CD4-positive, CD25-positive, alpha-beta regulatory T cell (primary cell): ENCODE measurements around the gene MAN2A1. TPM values are rescaled to one million over a fixed set of nuclear protein-coding genes. Genes with fewer than 3 reads are reported as not detected.

ENCODE experiments used
- ATAC-seq, 2 donors: fragments of 150-1000 bp; cut with Tn5 transposase; one replicate each; pipeline ENCODE4 v1.10.0; 2021; ENCODE audit warnings: low read depth in 2 of 2, moderate number of reproducible peaks in 2 of 2, moderate library complexity in 1 of 2
- DNase-seq, 3 donors: peaks; one replicate each; pipeline versions ENCODE4 v3.0.0 to v3.0.0-alpha.2; 2012 to 2022; ENCODE audit warnings: mixed read lengths in 1 of 3
- H3K27ac ChIP-seq: one replicate; pipeline ENCODE4 v1.7.0; 2013; ENCODE audit warnings: mild to moderate bottlenecking, low read length; ENCODE audit not compliant: insufficient read depth, poor library complexity, severe bottlenecking
- H3K27me3 ChIP-seq: one replicate; pipeline ENCODE4 v1.7.0; 2013; ENCODE audit warnings: low read length; ENCODE audit not compliant: control insufficient read depth, insufficient read depth
- H3K36me3 ChIP-seq: one replicate; pipeline ENCODE4 v1.7.0; 2013; ENCODE audit warnings: mild to moderate bottlenecking, low read length, moderate library complexity; ENCODE audit not compliant: control insufficient read depth, insufficient read depth
- H3K4me1 ChIP-seq: 2 replicates; pipeline ENCODE4 v1.7.0; 2013; ENCODE audit warnings: mild to moderate bottlenecking, low read length; ENCODE audit not compliant: insufficient read depth, control insufficient read depth, poor library complexity, severe bottlenecking
- H3K4me3 ChIP-seq: one replicate; pipeline ENCODE4 v1.7.0; 2013; ENCODE audit warnings: low read depth, mild to moderate bottlenecking, low read length, moderate library complexity
- H3K9me3 ChIP-seq, 2 experiments: 1 replicate in 1 of 2; 2 replicates in 1 of 2; pipeline ENCODE4 v1.7.0; 2013; ENCODE audit warnings: low read length in 2 of 2, mild to moderate bottlenecking in 1 of 2, moderate library complexity in 1 of 2; ENCODE audit not compliant: control insufficient read depth in 2 of 2
- H3K27ac Mint-ChIP-seq, 3 donors: one replicate each; pipeline ENCODE4 v1.8.0; 2020 to 2022; ENCODE audit warnings: mild to moderate bottlenecking in 3 of 3, mixed read lengths in 3 of 3, moderate library complexity in 2 of 3
- H3K27me3 Mint-ChIP-seq: one replicate; pipeline ENCODE4 v1.8.0; 2022; ENCODE audit warnings: mild to moderate bottlenecking, mixed read lengths
- H3K36me3 Mint-ChIP-seq: one replicate; pipeline ENCODE4 v1.8.0; 2020; ENCODE audit warnings: mixed read lengths
- H3K4me1 Mint-ChIP-seq, 4 donors: one replicate each; pipeline ENCODE4 v1.8.0; 2020 to 2022; ENCODE audit warnings: mixed read lengths in 4 of 4, mild to moderate bottlenecking in 1 of 4
- H3K4me3 Mint-ChIP-seq, 4 donors: one replicate each; pipeline ENCODE4 v1.8.0; 2020 to 2022; ENCODE audit warnings: mild to moderate bottlenecking in 4 of 4, mixed read lengths in 4 of 4, moderate library complexity in 3 of 4
- H3K9me3 Mint-ChIP-seq, 7 donors: one replicate each; pipeline ENCODE4 v1.8.0; 2020 to 2022; ENCODE audit warnings: mixed read lengths in 7 of 7, mild to moderate bottlenecking in 3 of 7, moderate library complexity in 2 of 7
- polyA plus RNA-seq, 4 donors: library from polyadenylated mRNA; unstranded; fragments of 300-500 nt; fragmentation: Illumina TruSeq; gene quantifications; one replicate each; pipeline ENCODE4 v1.2.3, GENCODE V29; 2021
- total RNA-seq: library from RNA; stranded (reverse); gene quantifications from one replicate; pipeline ENCODE4 v1.2.3, GENCODE V29; 2022

Gene MAN2A1
- total and polyA plus RNA-seq, 5 donors from 2014 or later, result 20.7 to 71.5 (median 21.3) TPM

- no peaks in the 10 kb centered on the region for H3K36me3 ChIP-seq
- H3K27me3 ChIP-seq, result peaks cover 16% of the 10 kb centered on the region
- H3K27me3 Mint-ChIP-seq, result peaks cover 41% of the 10 kb centered on the region
- no peak for ATAC-seq
- H3K27ac Mint-ChIP-seq, result no peak overlapping the region
- H3K36me3 Mint-ChIP-seq, result no peaks in the 10 kb centered on the region
- H3K4me1 ChIP-seq, result no peaks in the 10 kb centered on the region
- H3K9me3 ChIP-seq, result no peaks in the 10 kb centered on the region
- H3K9me3 Mint-ChIP-seq, result peaks cover 0 to 2% (median 0%) of the 10 kb centered on the region in 7 donors
- no peak overlapping the region for H3K4me3 ChIP-seq
- no peak overlapping the region for H3K27ac ChIP-seq
- no peak for DNase-seq
- no peak overlapping the region for H3K4me3 Mint-ChIP-seq
- H3K4me1 Mint-ChIP-seq, result no peaks in the 10 kb centered on the region
Measured at GRCh38 chr5:109668668-109669422, 20.9 kb upstream of the MAN2A1 start.

- peaks cover 0 to 2% (median 0%) of the 10 kb centered on the region in 7 donors for H3K9me3 Mint-ChIP-seq
- H3K4me3 Mint-ChIP-seq, result no peak overlapping the region
- peaks cover 23% of the 10 kb centered on the region for H3K27me3 ChIP-seq
- DNase-seq (no peak), ATAC-seq (no peak)
- peaks cover 53% of the 10 kb centered on the region for H3K27me3 Mint-ChIP-seq
- H3K27ac Mint-ChIP-seq, result no peak overlapping the region
- H3K27ac ChIP-seq, result no peak overlapping the region
- no peaks in the 10 kb centered on the region for H3K9me3 ChIP-seq
- no peaks in the 10 kb centered on the region for H3K4me1 Mint-ChIP-seq
- H3K4me3 ChIP-seq, result no peak overlapping the region
- no peaks in the 10 kb centered on the region for H3K4me1 ChIP-seq
- no peaks in the 10 kb centered on the region for H3K36me3 ChIP-seq
- no peaks in the 10 kb centered on the region for H3K36me3 Mint-ChIP-seq
Measured at GRCh38 chr5:109669991-109670706, 19.6 kb upstream of the MAN2A1 start.

- H3K27ac ChIP-seq, result no peak overlapping the region
- H3K27me3 Mint-ChIP-seq, result peaks cover 62% of the 10 kb centered on the region
Measured at GRCh38 chr5:109671136-109671535, 18.6 kb upstream of the MAN2A1 start.

GRCh38 chr5:109674596-109674995 lies 15.1 kb upstream of the MAN2A1 start:
- no peak for ATAC-seq
- H3K27ac Mint-ChIP-seq, result no peak overlapping the region
- H3K36me3 Mint-ChIP-seq, result no peaks in the 10 kb centered on the region
- H3K4me1 ChIP-seq, result no peaks in the 10 kb centered on the region
- peaks cover 35% of the 10 kb centered on the region for H3K27me3 ChIP-seq
- no peaks in the 10 kb centered on the region for H3K4me1 Mint-ChIP-seq
- H3K9me3 Mint-ChIP-seq, result peaks cover 0 to 2% (median 0%) of the 10 kb centered on the region in 7 donors
- H3K36me3 ChIP-seq, result no peaks in the 10 kb centered on the region
- H3K9me3 ChIP-seq, result no peaks in the 10 kb centered on the region
- H3K27ac ChIP-seq, result no peak overlapping the region
- no peak for DNase-seq
- peaks cover 67% of the 10 kb centered on the region for H3K27me3 Mint-ChIP-seq
- no peak overlapping the region for H3K4me3 Mint-ChIP-seq
- no peak overlapping the region for H3K4me3 ChIP-seq

More at GRCh38 chr5:109671136-109671535, 18.6 kb upstream of the MAN2A1 start:
- Mint-ChIP-seq H3K27ac (no peak overlapping the region), H3K36me3 (no peaks in the 10 kb centered on the region), H3K4me1 (no peaks in the 10 kb centered on the region), H3K4me3 (no peak overlapping the region), H3K9me3 (peaks cover 0 to 2% (median 0%) of the 10 kb centered on the region in 7 donors)
- no peaks in the 10 kb centered on the region for H3K4me1 ChIP-seq
- no peak overlapping the region for H3K4me3 ChIP-seq
- DNase-seq, result no peak
- no peaks in the 10 kb centered on the region for H3K9me3 ChIP-seq
- H3K27me3 ChIP-seq, result peaks cover 28% of the 10 kb centered on the region
- no peaks in the 10 kb centered on the region for H3K36me3 ChIP-seq
- ATAC-seq, result no peak

GRCh38 chr5:109676920-109677319 lies 12.8 kb upstream of the MAN2A1 start:
- no peak overlapping the region for H3K4me3 ChIP-seq
- H3K4me1 ChIP-seq, result no peaks in the 10 kb centered on the region
- H3K27ac ChIP-seq, result no peak overlapping the region
- no peaks in the 10 kb centered on the region for H3K4me1 Mint-ChIP-seq
- peaks cover 0 to 3% (median 0%) of the 10 kb centered on the region in 7 donors for H3K9me3 Mint-ChIP-seq
- H3K27ac Mint-ChIP-seq, result no peak overlapping the region
- no peaks in the 10 kb centered on the region for H3K9me3 ChIP-seq
- H3K36me3 Mint-ChIP-seq, result no peaks in the 10 kb centered on the region
- H3K27me3 Mint-ChIP-seq, result peaks cover 61% of the 10 kb centered on the region
- DNase-seq (no peak), ATAC-seq (no peak)
- H3K4me3 Mint-ChIP-seq, result no peak overlapping the region
- H3K27me3 ChIP-seq, result peaks cover 25% of the 10 kb centered on the region
- H3K36me3 ChIP-seq, result no peaks in the 10 kb centered on the region

- ATAC-seq, result no peak
- Histone ChIP-seq H3K4me1 (no peaks in the 10 kb centered on the region), H3K27ac (no peak overlapping the region), H3K4me3 (no peak overlapping the region), H3K27me3 (peaks cover 22% of the 10 kb centered on the region), H3K36me3 (no peaks in the 10 kb centered on the region), H3K9me3 (no peaks in the 10 kb centered on the region)
- Mint-ChIP-seq H3K9me3 (peaks cover 0 to 2% (median 0%) of the 10 kb centered on the region in 7 donors), H3K27ac (no peak overlapping the region), H3K27me3 (peaks cover 59% of the 10 kb centered on the region), H3K4me1 (peaks cover 0 to 3% (median 0%) of the 10 kb centered on the region in 4 donors), H3K36me3 (no peaks in the 10 kb centered on the region), H3K4me3 (no peak overlapping the region)
- DNase-seq, result no peak
Measured at GRCh38 chr5:109678447-109678846, 11.3 kb upstream of the MAN2A1 start.

- Histone ChIP-seq H3K9me3 (no peaks in the 10 kb centered on the region), H3K4me3 (no peak overlapping the region), H3K27me3 (peaks cover 7% of the 10 kb centered on the region), H3K36me3 (no peaks in the 10 kb centered on the region), H3K4me1 (no peaks in the 10 kb centered on the region), H3K27ac (no peak overlapping the region)
- Mint-ChIP-seq H3K27ac (no peak overlapping the region), H3K36me3 (no peaks in the 10 kb centered on the region), H3K4me3 (no peak overlapping the region), H3K4me1 (peaks cover 0 to 4% (median 0%) of the 10 kb centered on the region in 4 donors), H3K27me3 (peaks cover 34% of the 10 kb centered on the region), H3K9me3 (peaks cover 0 to 3% (median 0%) of the 10 kb centered on the region in 7 donors)
- no peak for ATAC-seq
- DNase-seq, result no peak
Measured at GRCh38 chr5:109681763-109682162, 8.0 kb upstream of the MAN2A1 start.
